HCT116 (cell line): ENCODE results near the gene GLDN.

Experiments
- EGR1 ChIP-seq: IDR thresholded peaks from 2 replicates; pipeline ENCODE4 v1.6.1; 2012; ENCODE audit warnings: low read depth
- POLR2A ChIP-seq: IDR thresholded peaks from 2 replicates; pipeline ENCODE4 v1.7.0; 2011; ENCODE audit warnings: borderline replicate concordance; ENCODE audit not compliant: insufficient read depth, insufficient read length; ENCODE audit errors: extremely low read depth
- REST ChIP-seq: IDR thresholded peaks from 2 replicates; pipeline ENCODE4 v1.6.1; 2012; ENCODE audit warnings: low read depth
- TCF7L2 ChIP-seq: IDR thresholded peaks from 2 replicates; pipeline ENCODE4 v1.7.0; 2011; ENCODE audit warnings: borderline replicate concordance, inconsistent platforms; ENCODE audit not compliant: insufficient read depth, insufficient read length; ENCODE audit errors: extremely low read depth

DNA sequence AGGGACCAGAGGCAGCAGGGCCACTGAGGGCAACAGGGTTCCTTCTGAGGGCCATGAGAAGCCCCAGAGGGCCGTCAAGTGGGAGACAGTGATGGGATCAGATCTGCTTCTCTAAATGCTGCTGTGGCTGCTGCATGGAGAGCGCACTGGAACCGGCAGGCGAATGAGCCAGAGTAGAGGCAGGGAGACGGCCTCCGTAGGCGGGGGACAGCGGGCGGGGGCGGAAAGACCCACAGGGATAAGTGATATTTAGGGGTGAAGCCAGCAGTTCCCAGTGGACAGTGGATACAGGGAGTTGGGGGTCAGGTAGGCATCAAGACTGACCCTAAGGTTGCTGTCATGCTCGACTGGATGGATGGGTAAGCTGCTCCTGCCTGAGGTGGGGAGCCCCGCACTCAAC, 45.0 kb downstream of the GLDN start:
- TF ChIP-seq POLR2A (no peak), EGR1 (no peak), REST (no peak), TCF7L2 (no peak)
